GOT3 (cell line): ENCODE results near the gene PAQR5.
"Not testable (repeated sequence)": the region's sequence is repeated elsewhere in the genome, so short reads cannot be mapped to it uniquely, and the experiment has no call there.

Source experiments
- DNase-seq: peaks from one replicate; lab custom pipeline; 2025; ENCODE audit warnings: mixed read lengths; lab: John Stamatoyannopoulos, UW

Gene PAQR5

GRCh38 chr15:69298697-69299441 lies at the start of gene PAQR5:
Gene PAQR5 (plus strand): TSS chr15:69298912. CDS start chr15:69360081, 61,169 bp downstream.
- DNase-seq, result no peak

- DNase-seq, result no peak
Observed at GRCh38 chr15:69253156-69253555, 45.6 kb upstream of the PAQR5 start.

GRCh38 chr15:69265347-69265955 lies 33.3 kb upstream of the PAQR5 start:
- DNase-seq, result no peak

- no peak for DNase-seq
Observed at GRCh38 chr15:69271217-69271616, 27.5 kb upstream of the PAQR5 start.

- no peak for DNase-seq
Observed at GRCh38 chr15:69272139-69272538, 26.6 kb upstream of the PAQR5 start.

- no peak for DNase-seq
Observed at GRCh38 chr15:69272891-69273290, 25.8 kb upstream of the PAQR5 start.

GRCh38 chr15:69275074-69275670 lies 23.5 kb upstream of the PAQR5 start:
- DNase-seq, result no peak

- no peak for DNase-seq
Observed at GRCh38 chr15:69275933-69276560, 22.7 kb upstream of the PAQR5 start.

- DNase-seq, result no peak
Observed at GRCh38 chr15:69277316-69277715, 21.4 kb upstream of the PAQR5 start.

GRCh38 chr15:69279636-69280035 lies 19.1 kb upstream of the PAQR5 start:
- DNase-seq, result no peak

- no peak for DNase-seq
Observed at GRCh38 chr15:69280783-69281182, 17.9 kb upstream of the PAQR5 start.

GRCh38 chr15:69282104-69282743 lies 16.5 kb upstream of the PAQR5 start:
- DNase-seq, result no peak

GRCh38 chr15:69285834-69286233 lies 12.9 kb upstream of the PAQR5 start:
- DNase-seq, result no peak

- no peak for DNase-seq
Observed at GRCh38 chr15:69288011-69288410, 10.7 kb upstream of the PAQR5 start.

- DNase-seq, result no peak
Observed at GRCh38 chr15:69288531-69289341, 10.0 kb upstream of the PAQR5 start.

GRCh38 chr15:69289342-69290146 lies 9.2 kb upstream of the PAQR5 start:
- DNase-seq, result no peak

- DNase-seq, result no peak
Observed at GRCh38 chr15:69290346-69291164, 8.2 kb upstream of the PAQR5 start.

- not testable (repeated sequence) for DNase-seq
Observed at GRCh38 chr15:69291651-69292050, 7.1 kb upstream of the PAQR5 start.

GRCh38 chr15:69292826-69293420 lies 5.8 kb upstream of the PAQR5 start:
- no peak for DNase-seq
